GM21515 (cell line): ENCODE results near the gene PMVK.
"Not testable (repeated sequence)": the region's sequence is repeated elsewhere in the genome, so short reads cannot be mapped to it uniquely, and the experiment has no call there.

Source experiments
- ATAC-seq: cut with Tn5 transposase; IDR thresholded peaks from one replicate; pipeline ENCODE4 v1.9.1; 2021; ENCODE audit not compliant: unreplicated experiment

The PMVK gene

GRCh38 chr1:154925335-154926170 is 11.0 kb downstream of the PMVK start:
- no peak for ATAC-seq

GRCh38 chr1:154923695-154924094 is 12.8 kb downstream of the PMVK start:
- ATAC-seq, result no peak

GRCh38 chr1:154913273-154913672 is 23.2 kb downstream of the PMVK start:
- no peak for ATAC-seq

- no peak for ATAC-seq
These were observed 23.8 kb downstream of the PMVK start for GRCh38 chr1:154912755-154913154.

- no peak for ATAC-seq
These were observed 24.6 kb downstream of the PMVK start for GRCh38 chr1:154911691-154912550.

- no peak for ATAC-seq
These were observed 25.7 kb downstream of the PMVK start for GRCh38 chr1:154910851-154911250.

GRCh38 chr1:154908937-154909336 is 27.6 kb downstream of the PMVK start:
- no peak for ATAC-seq

- not testable (repeated sequence) for ATAC-seq
These were observed 28.4 kb downstream of the PMVK start for GRCh38 chr1:154908129-154908528.

GRCh38 chr1:154906621-154907081 is 29.9 kb downstream of the PMVK start:
- no peak for ATAC-seq

- ATAC-seq, result no peak
These were observed 33.5 kb downstream of the PMVK start for GRCh38 chr1:154902938-154903566.

GRCh38 chr1:154901591-154901990 is 34.9 kb downstream of the PMVK start:
- no peak for ATAC-seq

- ATAC-seq, result no peak
These were observed 37.5 kb downstream of the PMVK start for GRCh38 chr1:154899041-154899440.

GRCh38 chr1:154896771-154897286 is 39.7 kb downstream of the PMVK start:
- no peak for ATAC-seq

GRCh38 chr1:154895798-154896197 is 40.7 kb downstream of the PMVK start:
- no peak for ATAC-seq

GRCh38 chr1:154891452-154891851 is 45.1 kb downstream of the PMVK start:
- ATAC-seq, result no peak

- ATAC-seq, result no peak
These were observed 47.8 kb downstream of the PMVK start for GRCh38 chr1:154888757-154889156.

- ATAC-seq, result no peak
These were observed 50.1 kb downstream of the PMVK start for GRCh38 chr1:154886281-154887015.

- ATAC-seq, result no peak
These were observed 51.4 kb downstream of the PMVK start for GRCh38 chr1:154884869-154885701.
